ENCODE results near the gene CES4A.

GRCh38 chr16:67019171-67019570 is 30.8 kb downstream of the CES4A start:
- TF ChIP-seq EP300 (IDR thresholded peaks at IDR 0.05) = no peak
- TF ChIP-seq, protein P1, sequence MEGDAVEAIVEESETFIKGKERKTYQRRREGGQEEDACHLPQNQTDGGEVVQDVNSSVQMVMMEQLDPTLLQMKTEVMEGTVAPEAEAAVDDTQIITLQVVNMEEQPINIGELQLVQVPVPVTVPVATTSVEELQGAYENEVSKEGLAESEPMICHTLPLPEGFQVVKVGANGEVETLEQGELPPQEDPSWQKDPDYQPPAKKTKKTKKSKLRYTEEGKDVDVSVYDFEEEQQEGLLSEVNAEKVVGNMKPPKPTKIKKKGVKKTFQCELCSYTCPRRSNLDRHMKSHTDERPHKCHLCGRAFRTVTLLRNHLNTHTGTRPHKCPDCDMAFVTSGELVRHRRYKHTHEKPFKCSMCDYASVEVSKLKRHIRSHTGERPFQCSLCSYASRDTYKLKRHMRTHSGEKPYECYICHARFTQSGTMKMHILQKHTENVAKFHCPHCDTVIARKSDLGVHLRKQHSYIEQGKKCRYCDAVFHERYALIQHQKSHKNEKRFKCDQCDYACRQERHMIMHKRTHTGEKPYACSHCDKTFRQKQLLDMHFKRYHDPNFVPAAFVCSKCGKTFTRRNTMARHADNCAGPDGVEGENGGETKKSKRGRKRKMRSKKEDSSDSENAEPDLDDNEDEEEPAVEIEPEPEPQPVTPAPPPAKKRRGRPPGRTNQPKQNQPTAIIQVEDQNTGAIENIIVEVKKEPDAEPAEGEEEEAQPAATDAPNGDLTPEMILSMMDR (IDR thresholded peaks at IDR 0.05) = no peak

All from tibial nerve (tissue), 4 donors.